Endometrial microvascular endothelial cells (primary cell): ENCODE results near the gene RHBDF2. TPM values are rescaled to one million over a fixed set of nuclear protein-coding genes. Genes with fewer than 3 reads are reported as not detected.

ENCODE experiments used
- in situ Hi-C: cut with HindIII; loops from 2 replicates; pipeline ENCODE4 v1.10.0; 2017; ENCODE audit warnings: low sequenced_read_pairs, low pct_unique_long_range_greater_than_20kb; ENCODE audit errors: inconsistent ontology term
- total RNA-seq: library from RNA; depleted of rRNA; stranded (reverse); fragments of >200 nt; gene quantifications from one replicate; pipeline ENCODE4 v1.2.3, GENCODE V29; 2015; ENCODE audit errors: inconsistent ontology term

The RHBDF2 gene
- total RNA-seq, 1 donor from 2014 or later, result 42.8 TPM

DNA sequence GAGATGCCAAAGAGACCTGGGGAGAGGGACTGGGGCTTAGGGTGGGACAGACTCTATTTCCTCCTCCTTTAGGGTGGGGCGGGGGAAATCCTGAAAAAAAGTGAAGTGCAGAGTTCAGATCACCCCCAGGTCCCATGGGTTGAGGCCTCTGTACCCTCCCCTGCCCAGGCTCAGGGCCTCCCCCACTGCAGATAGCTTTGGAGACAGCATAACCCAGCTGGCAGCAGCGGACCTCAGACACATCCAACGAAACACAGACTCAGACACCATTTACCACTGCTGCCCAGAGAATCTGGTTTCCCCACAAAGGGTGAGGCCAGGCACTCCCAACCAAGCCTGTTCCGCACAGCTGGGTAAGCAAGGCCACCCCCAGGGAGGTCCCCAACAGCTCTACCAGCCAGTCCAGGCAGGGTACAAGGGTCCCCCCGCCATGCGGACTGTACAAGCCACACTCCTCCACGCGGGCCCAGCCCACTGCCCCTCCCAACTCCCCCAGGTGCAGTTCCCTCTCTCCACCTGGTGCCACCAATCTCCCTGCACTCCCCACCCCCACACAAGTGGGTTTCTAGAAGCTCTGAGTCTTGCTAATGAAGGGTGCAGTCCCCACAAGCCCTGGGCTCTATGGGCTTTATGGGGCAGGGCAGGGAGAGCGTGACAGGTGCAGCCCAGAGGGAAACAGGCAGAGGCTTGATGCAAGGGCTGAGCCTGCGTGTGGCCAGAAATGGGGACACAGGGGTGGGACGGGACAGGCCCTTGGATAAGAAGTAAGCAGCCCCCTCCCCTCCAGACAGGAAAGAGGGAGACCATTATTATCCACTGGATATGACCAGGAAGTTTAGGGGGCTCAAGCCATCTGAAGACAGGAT lies 8.9 kb downstream of the RHBDF2 start:
- in situ Hi-C loops, result no loop called here

GRCh38 chr17:76491271-76492122 lies 9.7 kb downstream of the RHBDF2 start:
- in situ Hi-C loops, result no loop called here

DNA sequence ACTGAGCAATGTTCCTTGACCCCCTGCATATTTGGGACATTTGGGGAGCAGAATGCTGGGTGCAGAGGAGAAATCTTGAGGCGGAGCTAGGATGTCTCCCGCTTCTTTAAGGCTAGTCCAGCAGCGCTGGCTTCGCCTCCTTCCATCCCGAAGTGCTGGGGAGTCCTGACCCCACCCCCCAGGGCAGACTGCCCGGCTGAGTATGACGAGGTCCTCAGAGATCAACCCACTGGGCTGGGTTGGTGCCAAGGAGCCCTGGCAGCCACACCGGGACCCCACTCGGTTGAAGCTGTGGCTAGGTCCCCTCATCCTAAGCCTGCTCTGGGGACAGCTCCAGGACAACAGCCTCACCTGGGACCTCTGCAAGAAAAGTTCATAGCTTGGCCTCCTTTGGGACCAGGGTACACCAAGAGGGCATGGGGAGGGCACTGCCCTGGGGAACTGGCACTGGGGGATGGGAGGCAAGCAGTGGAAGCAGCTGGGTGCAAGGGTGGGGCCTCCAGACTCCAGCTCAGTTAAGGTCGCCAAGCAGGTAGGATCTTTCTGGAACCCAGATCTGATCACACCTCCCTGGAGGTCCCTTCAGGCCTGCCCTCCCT lies 11.0 kb downstream of the RHBDF2 start:
- in situ Hi-C loops, result no loop called here

DNA sequence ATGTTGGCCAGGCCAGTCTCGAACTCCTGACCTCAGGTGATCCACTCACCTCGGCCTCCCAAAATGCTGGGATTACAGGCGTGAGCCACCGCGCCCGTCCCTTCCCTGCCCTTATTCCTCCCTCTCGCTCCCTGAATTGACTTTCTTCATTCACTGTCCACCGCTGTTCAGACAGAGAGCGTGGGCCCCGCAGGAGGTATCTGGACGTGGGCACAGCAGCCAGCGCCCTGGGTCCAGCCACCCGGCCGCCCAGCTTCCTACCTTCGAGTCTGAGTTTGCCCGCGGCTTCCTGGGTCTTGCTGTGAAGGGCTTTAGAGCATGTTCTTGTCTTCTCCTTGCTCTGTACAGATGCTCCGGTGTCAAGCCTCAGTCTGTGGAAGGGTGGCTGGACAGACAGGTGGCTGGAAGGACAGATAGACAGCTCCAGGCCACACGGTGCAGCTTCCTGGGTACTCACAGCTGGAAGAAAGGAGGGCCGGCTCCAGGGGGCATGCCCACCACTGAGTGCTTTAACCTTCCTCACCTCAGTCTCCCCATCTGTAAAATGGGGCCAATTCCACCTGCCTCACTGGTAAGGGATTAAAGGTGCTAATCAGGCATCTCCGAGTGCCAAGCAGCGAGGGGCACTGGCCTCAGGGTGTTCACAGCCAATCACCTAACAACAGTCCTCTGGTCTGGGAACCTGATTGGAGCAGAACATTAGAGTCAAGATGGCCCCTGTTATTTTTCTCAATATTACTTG lies 13.6 kb downstream of the RHBDF2 start:
- in situ Hi-C loops, result no loop called here

GRCh38 chr17:76485569-76485968 lies 15.7 kb downstream of the RHBDF2 start:
- in situ Hi-C loops, result no loop called here

GRCh38 chr17:76484228-76484725 lies 16.9 kb downstream of the RHBDF2 start:
- in situ Hi-C loops, result no loop called here

DNA sequence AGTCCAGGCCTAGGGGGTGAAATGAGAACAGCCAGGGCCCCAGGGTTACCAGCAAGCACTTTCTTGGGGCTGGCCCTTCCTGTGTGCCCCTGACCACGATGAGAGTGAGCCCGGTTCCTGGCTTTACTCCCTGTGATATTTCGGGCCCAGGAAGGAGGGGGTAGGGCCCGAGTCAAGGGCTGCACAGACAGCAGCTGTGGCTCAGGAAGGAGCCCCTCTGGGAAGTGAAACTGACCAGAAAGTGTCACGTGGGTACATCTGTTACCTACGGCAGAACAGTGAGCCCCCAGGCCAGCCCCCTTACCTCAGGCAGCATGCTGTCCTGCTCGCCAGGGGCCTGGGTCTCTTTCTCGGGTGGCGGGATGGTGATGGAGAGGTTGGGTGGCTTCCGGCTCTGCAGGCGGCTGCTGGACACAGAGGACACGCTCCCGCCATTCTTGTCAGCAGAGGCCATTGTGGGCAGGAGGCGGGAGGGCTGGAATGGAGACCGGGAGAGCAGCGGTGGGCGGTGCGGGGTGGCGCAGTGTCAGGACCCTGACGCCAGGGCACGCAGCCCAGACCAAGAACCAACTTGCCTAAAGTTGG lies 20.1 kb downstream of the RHBDF2 start:
- in situ Hi-C loops, result no loop called here

DNA sequence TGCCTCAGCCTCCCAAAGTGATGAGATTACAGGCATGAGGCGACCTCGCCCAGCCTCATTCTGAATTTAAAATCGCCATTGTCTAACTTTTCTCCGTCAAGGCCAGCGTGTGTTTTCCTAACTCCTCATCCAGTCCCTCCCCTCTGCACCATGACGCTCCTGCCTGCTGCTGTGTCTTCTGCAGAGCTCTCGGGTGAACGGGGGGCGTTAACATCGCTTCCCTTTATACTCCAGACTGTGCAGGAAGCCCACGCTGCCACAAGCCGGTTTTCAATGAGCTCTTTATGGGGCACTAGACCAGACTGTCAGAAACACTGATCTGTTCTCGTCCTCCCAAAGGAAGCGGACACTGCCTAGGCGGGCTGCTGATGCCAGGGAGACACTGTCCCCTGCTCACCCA lies 20.6 kb downstream of the RHBDF2 start:
- in situ Hi-C loops, result no loop called here

DNA sequence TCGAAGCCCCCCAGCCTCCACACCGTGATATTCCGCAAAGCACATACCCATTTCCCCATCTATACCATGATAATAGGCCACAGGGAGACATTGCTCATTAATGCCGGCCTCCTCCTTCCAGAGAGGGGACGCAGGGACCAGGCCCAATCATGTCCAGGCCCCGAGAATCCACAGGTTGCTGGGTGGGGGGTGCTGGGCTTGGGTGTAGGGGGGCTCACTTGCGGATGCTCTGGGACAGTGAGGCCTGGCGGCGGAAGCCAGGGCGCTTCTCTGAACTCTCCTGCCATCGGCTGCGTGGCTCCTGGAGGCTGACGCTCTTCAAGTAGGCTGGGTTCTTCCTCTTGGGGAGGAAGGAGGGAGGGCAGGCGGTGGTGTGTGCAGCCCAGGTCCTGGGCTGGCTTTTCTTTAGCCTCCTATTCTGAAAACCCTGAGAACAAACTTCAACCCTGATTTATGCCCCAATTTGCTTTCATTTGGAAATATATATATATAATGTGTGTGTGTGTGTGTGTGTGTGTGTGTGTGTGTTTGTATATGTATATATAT lies 21.6 kb downstream of the RHBDF2 start:
- in situ Hi-C loops, result no loop called here

- in situ Hi-C loops, result no loop called here
Observed at GRCh38 chr17:76478730-76479514, 22.3 kb downstream of the RHBDF2 start.

DNA sequence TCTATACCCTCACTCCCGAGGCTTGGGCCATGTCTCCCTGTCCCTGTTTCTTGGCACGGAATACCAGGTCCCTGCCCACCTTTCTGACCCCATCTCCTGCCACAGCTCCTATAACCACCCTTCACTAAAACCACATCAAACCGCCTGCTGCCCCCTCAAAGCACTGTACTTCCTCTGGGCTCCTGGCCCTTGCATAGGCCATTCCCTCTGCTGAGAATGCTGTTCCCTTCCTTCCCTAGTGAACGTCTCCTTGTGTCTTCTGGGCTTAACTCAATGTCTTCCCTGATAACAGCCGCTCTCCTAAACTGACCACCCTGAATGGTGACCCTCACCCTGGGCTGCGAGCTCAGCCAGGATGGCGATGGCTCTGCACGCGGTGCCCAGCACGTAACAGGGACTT lies 23.1 kb downstream of the RHBDF2 start:
- in situ Hi-C loops, result no loop called here

GRCh38 chr17:76477576-76477975 lies 23.6 kb downstream of the RHBDF2 start:
- in situ Hi-C loops, result no loop called here

- in situ Hi-C loops, result no loop called here
Observed at GRCh38 chr17:76476736-76477135, 24.5 kb downstream of the RHBDF2 start.

- in situ Hi-C loops, result no loop called here
Observed at GRCh38 chr17:76475302-76475701, 25.9 kb downstream of the RHBDF2 start.

DNA sequence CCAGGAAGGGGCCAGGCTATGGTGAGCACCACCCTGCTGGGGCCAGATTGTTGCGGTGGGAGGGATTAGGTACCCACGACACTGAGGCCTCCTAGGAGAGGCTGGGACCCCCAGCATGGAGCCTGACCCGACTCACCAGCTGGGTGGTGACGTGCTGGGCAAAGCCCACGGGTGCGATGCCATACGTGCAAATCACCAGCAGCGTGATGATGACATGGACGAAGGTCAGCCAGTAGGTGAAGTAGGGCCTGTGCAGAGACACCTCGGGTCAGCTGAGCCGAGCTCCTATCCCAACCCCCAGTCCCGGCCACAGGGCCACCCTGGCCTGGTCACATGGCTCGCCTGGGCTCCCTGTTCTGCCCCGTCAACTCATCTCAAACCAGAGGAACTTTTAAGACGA lies 26.3 kb downstream of the RHBDF2 start:
- in situ Hi-C loops, result no loop called here

- in situ Hi-C loops, result no loop called here
Observed at GRCh38 chr17:76474238-76474637, 27.0 kb downstream of the RHBDF2 start.

GRCh38 chr17:76473541-76473985 lies 27.7 kb downstream of the RHBDF2 start:
- in situ Hi-C loops, result no loop called here
